Esophagus muscularis mucosa (tissue), 4 donors: ENCODE measurements around the gene NPPC. TPM values are rescaled to one million over a fixed set of nuclear protein-coding genes. Genes with fewer than 3 reads are reported as not detected.

Source experiments
- DNase-seq: peaks from one replicate; pipeline ENCODE4 v3.0.0-alpha.2; 2017; ENCODE audit errors: extremely low spot score
- H3K27ac ChIP-seq, 4 donors: fragments of 200-600 bp; sonication (generic); replicated peaks in 1 of 4; 1 replicate in 3 of 4; 2 replicates in 1 of 4; pipeline ENCODE4 v1.5.1; 2016 to 2019; ENCODE audit warnings: mild to moderate bottlenecking in 1 of 4
- H3K27me3 ChIP-seq, 4 donors: fragments of 200-600 bp; sonication (generic); one replicate each; pipeline versions ENCODE4 v1.5.1 to v1.6.0; 2016 to 2019
- H3K36me3 ChIP-seq, 4 donors: fragments of 200-600 bp; sonication (generic); one replicate each; pipeline ENCODE4 v1.5.1; 2016 to 2019
- H3K4me1 ChIP-seq, 4 donors: fragments of 200-600 bp; sonication (generic); one replicate each; pipeline ENCODE4 v1.5.1; 2016 to 2019
- H3K4me3 ChIP-seq, 4 donors: fragments of 200-600 bp; sonication (generic); 1 replicate in 2 of 4; 2 replicates in 2 of 4; pipeline ENCODE4 v1.5.1; 2016 to 2019; ENCODE audit warnings: mild to moderate bottlenecking in 4 of 4, moderate library complexity in 1 of 4
- H3K9me3 ChIP-seq, 4 donors: fragments of 200-600 bp; sonication (generic); 1 replicate in 3 of 4; 2 replicates in 1 of 4; pipeline ENCODE4 v1.5.1; 2016 to 2019
- EP300 ChIP-seq: sonication (generic); formaldehyde crosslinking; IDR thresholded peaks from one replicate; pipeline ENCODE4 v1.6.1; 2017; ENCODE audit warnings: antibody characterized with exemption
- POLR2A ChIP-seq: fragments of 450-650 bp; IDR thresholded peaks from one replicate; pipeline ENCODE4 v1.6.1; 2017; ENCODE audit warnings: antibody characterized with exemption, moderate library complexity, mild to moderate bottlenecking, low read depth
- POLR2AphosphoS5 ChIP-seq, 2 donors: sonication (generic); formaldehyde crosslinking; IDR thresholded peaks; one replicate each; pipeline ENCODE4 v1.6.1; 2017; ENCODE audit warnings: antibody characterized with exemption in 2 of 2
- WGBS: methylation state at CpG from one replicate; pipeline ENCODE4 v1.1.5; 2018; 5-methylcytosine and 5-hydroxymethylcytosine counted together
- intact Hi-C: fragments of 100-400 bp; cut with DNase I; formaldehyde crosslinking; loops from one replicate; pipeline ENCODE4 v1.15.1; 2023
- total RNA-seq, 4 donors: library from RNA; depleted of rRNA; stranded (reverse); fragments of >200 nt; gene quantifications; one replicate each; pipeline versions ENCODE4 v1.1.0 to v1.2.1, GENCODE V29; 2016
- TF ChIP-seq, protein P1 (sequence below), 3 experiments: fragments of 200-600 bp in 2 of 3; fragments of 450-650 bp in 1 of 3; sonication (generic) in 2 of 3; IDR thresholded peaks; one replicate each; pipeline ENCODE4 v1.5.1; 2017 to 2019; ENCODE audit warnings: antibody characterized with exemption in 3 of 3, mild to moderate bottlenecking in 2 of 3, moderate library complexity in 1 of 3

Gene NPPC
- total RNA-seq, 4 donors from 2014 or later, result 0.66 to 0.98 TPM; not detected in 2

GRCh38 chr2:231936491-231936890 lies 10.3 kb upstream of the NPPC start:
- H3K27me3 ChIP-seq, result peaks cover 0 to under 1% (median 0%) of the 10 kb centered on the region in 4 donors
- intact Hi-C loops, result no loop called here

GRCh38 chr2:231935815-231936214 lies 9.6 kb upstream of the NPPC start:
- TF ChIP-seq, protein P1, sequence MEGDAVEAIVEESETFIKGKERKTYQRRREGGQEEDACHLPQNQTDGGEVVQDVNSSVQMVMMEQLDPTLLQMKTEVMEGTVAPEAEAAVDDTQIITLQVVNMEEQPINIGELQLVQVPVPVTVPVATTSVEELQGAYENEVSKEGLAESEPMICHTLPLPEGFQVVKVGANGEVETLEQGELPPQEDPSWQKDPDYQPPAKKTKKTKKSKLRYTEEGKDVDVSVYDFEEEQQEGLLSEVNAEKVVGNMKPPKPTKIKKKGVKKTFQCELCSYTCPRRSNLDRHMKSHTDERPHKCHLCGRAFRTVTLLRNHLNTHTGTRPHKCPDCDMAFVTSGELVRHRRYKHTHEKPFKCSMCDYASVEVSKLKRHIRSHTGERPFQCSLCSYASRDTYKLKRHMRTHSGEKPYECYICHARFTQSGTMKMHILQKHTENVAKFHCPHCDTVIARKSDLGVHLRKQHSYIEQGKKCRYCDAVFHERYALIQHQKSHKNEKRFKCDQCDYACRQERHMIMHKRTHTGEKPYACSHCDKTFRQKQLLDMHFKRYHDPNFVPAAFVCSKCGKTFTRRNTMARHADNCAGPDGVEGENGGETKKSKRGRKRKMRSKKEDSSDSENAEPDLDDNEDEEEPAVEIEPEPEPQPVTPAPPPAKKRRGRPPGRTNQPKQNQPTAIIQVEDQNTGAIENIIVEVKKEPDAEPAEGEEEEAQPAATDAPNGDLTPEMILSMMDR (IDR thresholded peaks at IDR 0.05), result no peak
- no peak for TF ChIP-seq EP300
- TF ChIP-seq POLR2A, result no peak
- no peak for TF ChIP-seq POLR2AphosphoS5 (IDR thresholded peaks at IDR 0.05)
- H3K36me3 ChIP-seq, result no peaks in the 10 kb centered on the region
- H3K4me3 ChIP-seq, result no peak overlapping the region
- no peaks in the 10 kb centered on the region for H3K9me3 ChIP-seq
- intact Hi-C loops, result no loop called here
- H3K27me3 ChIP-seq, result peaks cover 0 to under 1% (median 0%) of the 10 kb centered on the region in 4 donors
- WGBS, result 92% methylated on average over 1 of the region's 1 CpG
- no peak for DNase-seq
- H3K4me1 ChIP-seq, result peaks cover 0 to under 1% (median 0%) of the 10 kb centered on the region in 4 donors
- H3K27ac ChIP-seq, result no peak overlapping the region

More at GRCh38 chr2:231936491-231936890, 10.3 kb upstream of the NPPC start:
- no peak overlapping the region for H3K4me3 ChIP-seq
- TF ChIP-seq POLR2A (no peak), POLR2AphosphoS5 (IDR thresholded peaks at IDR 0.05) (no peak), EP300 (no peak)
- TF ChIP-seq, protein P1 (IDR thresholded peaks at IDR 0.05), result no peak
- peak; percentile 77 for DNase-seq
- no peaks in the 10 kb centered on the region for H3K4me1 ChIP-seq
- WGBS, result 88% methylated on average over 4 of the region's 4 CpGs
- H3K36me3 ChIP-seq, result no peaks in the 10 kb centered on the region
- no peaks in the 10 kb centered on the region for H3K9me3 ChIP-seq
- no peak overlapping the region for H3K27ac ChIP-seq

DNA sequence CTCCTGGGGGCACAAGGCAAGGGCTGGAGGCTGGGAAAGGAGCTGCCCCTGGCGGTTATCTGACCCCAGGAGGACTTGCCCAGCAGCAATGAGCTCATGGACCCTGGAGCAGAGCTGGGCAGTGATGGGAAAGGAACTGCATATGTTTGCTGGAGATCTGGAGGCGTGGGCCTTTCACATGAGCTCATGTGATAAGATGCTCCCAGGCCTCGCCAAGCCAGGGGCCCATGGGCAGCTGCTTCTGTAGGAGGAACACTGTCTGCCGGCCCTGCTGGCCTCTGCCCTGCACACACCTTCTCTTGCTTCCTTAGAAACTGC lies 9.0 kb upstream of the NPPC start:
- no peaks in the 10 kb centered on the region for H3K9me3 ChIP-seq
- H3K36me3 ChIP-seq, result no peaks in the 10 kb centered on the region
- 83% methylated on average over 4 of the region's 4 CpGs for WGBS
- H3K4me1 ChIP-seq, result peaks cover 0 to 7% (median 2%) of the 10 kb centered on the region in 4 donors
- H3K4me3 ChIP-seq, result no peak overlapping the region
- no peak for DNase-seq
- H3K27me3 ChIP-seq, result peaks cover 0 to 7% (median 0%) of the 10 kb centered on the region in 4 donors
- intact Hi-C loops, result no loop called here
- TF ChIP-seq EP300, result no peak
- no peak for TF ChIP-seq POLR2A
- TF ChIP-seq, protein P1 (IDR thresholded peaks at IDR 0.05), result no peak
- TF ChIP-seq POLR2AphosphoS5 (IDR thresholded peaks at IDR 0.05), result no peak
- H3K27ac ChIP-seq, result no peak overlapping the region

GRCh38 chr2:231934441-231935206 lies 8.4 kb upstream of the NPPC start:
- no peak for TF ChIP-seq POLR2A
- TF ChIP-seq, protein P1 (IDR thresholded peaks at IDR 0.05), result no peak
- TF ChIP-seq POLR2AphosphoS5 (IDR thresholded peaks at IDR 0.05), result no peak
- no peak for TF ChIP-seq EP300
- Histone ChIP-seq H3K4me1 (peaks cover 0 to 13% (median 5%) of the 10 kb centered on the region in 4 donors), H3K36me3 (no peaks in the 10 kb centered on the region), H3K27me3 (peaks cover 0 to 12% (median 0%) of the 10 kb centered on the region in 4 donors), H3K9me3 (no peaks in the 10 kb centered on the region), H3K27ac (no peak overlapping the region), H3K4me3 (no peak overlapping the region)
- peak; percentile 87 for DNase-seq
- intact Hi-C loops, result no loop called here
- 97% methylated on average over 5 of the region's 8 CpGs for WGBS
